Measurements from ENCODE around the gene RETREG2. TPM values are rescaled to one million over a fixed set of nuclear protein-coding genes. Genes with fewer than 3 reads are reported as not detected.

RETREG2 gene
- total and polyA plus RNA-seq, 2 of the 8 experiments (the other 6 are each of a cell fraction or from before 2014, with no cell fraction given): 51.3 to 67.4 TPM

DNA sequence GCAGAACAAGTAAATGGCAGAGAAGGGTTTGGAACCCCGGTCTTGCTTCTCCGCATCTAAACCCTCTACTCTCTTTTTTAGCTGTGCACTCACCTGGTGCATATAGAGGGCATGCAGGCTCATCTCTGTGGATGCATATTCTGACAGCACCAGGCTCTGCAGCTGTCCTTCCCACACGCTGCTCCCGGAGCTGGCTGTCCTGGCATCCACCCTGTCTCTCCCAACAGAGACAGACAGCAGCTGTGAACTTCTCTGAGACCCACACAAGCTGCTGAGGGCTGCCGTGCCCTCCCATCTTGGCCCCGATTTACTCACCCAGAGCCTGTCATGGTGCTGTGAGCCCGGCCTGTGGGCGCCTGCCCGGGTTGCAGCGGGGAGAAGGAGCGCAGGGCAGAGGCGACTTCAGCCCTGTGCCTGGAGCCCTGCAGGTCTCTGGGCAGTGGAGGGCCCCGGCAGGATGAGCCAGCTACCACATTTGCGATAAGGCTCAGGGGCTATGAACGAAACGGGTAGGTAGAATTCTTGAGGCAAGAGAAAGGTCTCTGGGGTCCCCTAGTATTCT lies 44.0 kb downstream of the RETREG2 start:
- H3K9me3 ChIP-seq (ENCODE audit: insufficient read depth in 2 of 2, low read depth in 1 of 2, low read length in 1 of 2): no peaks in the 10 kb centered on the region
- ChIA-PET CTCF (ENCODE audit: partially characterized antibody) (interaction anchor here (0.6 to 2.2 kb wide), 4 partner anchors 47 to 77 kb away, joined by 3 to 8 read pairs (median 4); no protein-coding TSS in a partner anchor), POLR2A (ENCODE audit: partially characterized antibody) (interaction anchor here (2.0 to 14.0 kb wide), 4 partner anchors 12 to 26 kb away, joined by 8 to 190 read pairs (median 56); partner anchors contain the start of genes GLB1L, STK16, TUBA4A and TUBA4B)
- H4K91ac ChIP-seq (replicated peaks; ENCODE audit: insufficient read length, low read length): no peak overlapping the region
- H3K27ac ChIP-seq (ENCODE audit: low read depth, low read length): no peak overlapping the region
- no peak overlapping the region for H2BK120ac ChIP-seq (replicated peaks; ENCODE audit: low read depth, low read length)
- peaks cover 0 to 9% (median 6%) of the 10 kb centered on the region in 4 experiments; a peak in 3 of 7 replicates for H3K4me1 ChIP-seq (replicated peaks in 1 of 4; ENCODE audit: control insufficient read depth in 3 of 4, insufficient read depth in 4 of 4, low read length in 3 of 4)
- no peaks in the 10 kb centered on the region; a peak in 2 of 7 replicates for H3K27me3 ChIP-seq (replicated peaks in 1 of 4; ENCODE audit: control insufficient read depth in 3 of 4, extremely low read depth in 1 of 4, insufficient read depth in 3 of 4, low read length in 3 of 4)
- H3K4me3 ChIP-seq (ENCODE audit: extremely low read depth in 1 of 4, insufficient read depth in 2 of 4, low read depth in 3 of 4, low read length in 4 of 4): no peak overlapping the region
- no peak overlapping the region for H3K9ac ChIP-seq (replicated peaks in 1 of 4; ENCODE audit: extremely low read depth in 1 of 4, low read depth in 3 of 4, low read length in 3 of 4)
- FAIRE-seq: no peak
- peaks cover 14% of the 10 kb centered on the region for H3K23me2 ChIP-seq (ENCODE audit: low read depth, low read length)
- no peak overlapping the region for H2AK5ac ChIP-seq (ENCODE audit: low read depth, low read length)
- H3K36me3 ChIP-seq (ENCODE audit: control insufficient read depth in 2 of 4, insufficient read depth in 4 of 4, low read length in 3 of 4): peaks cover 10 to 49% (median 35%) of the 10 kb centered on the region in 4 experiments; a peak in 6 of 8 replicates
- no peak overlapping the region for H3K4me2 ChIP-seq (ENCODE audit: insufficient read depth in 1 of 2, low read depth in 2 of 2, low read length in 2 of 2)
- no peak overlapping the region for H3K56ac ChIP-seq (replicated peaks; ENCODE audit: insufficient read length, low read depth, low read length)
- no peak overlapping the region for H2BK5ac ChIP-seq (ENCODE audit: low read depth, low read length)
- 95% methylated on average over 14 of the region's 16 CpGs; no CpG with 5 or more reads in 1 of the 2 experiments for WGBS, 2 experiments (ENCODE audit: extremely low coverage in 1 of 2, insufficient coverage in 1 of 2, insufficient read length in 1 of 2, insufficient replicate concordance in 2 of 2, low coverage in 1 of 2, low lambda C conversion rate in 2 of 2, missing lambda C conversion rate in 1 of 2)
- no peaks in the 10 kb centered on the region; the same call in 1 of the 2 replicates for H3K79me1 ChIP-seq (ENCODE audit: low read depth, low read length)
- no peak overlapping the region for H4K8ac ChIP-seq (ENCODE audit: extremely low read depth, insufficient read depth, low read length)
- H3K14ac ChIP-seq (ENCODE audit: insufficient read length): no peak overlapping the region
- H3K18ac ChIP-seq (ENCODE audit: extremely low read depth, low read length): no peak overlapping the region
- no peak overlapping the region for H2BK12ac ChIP-seq (ENCODE audit: low read depth, low read length)
- H2BK15ac ChIP-seq (ENCODE audit: low read length): no peak overlapping the region
- peaks cover 0 to 7% of the 10 kb centered on the region in 2 experiments for H4K20me1 ChIP-seq (replicated peaks in 1 of 2; ENCODE audit: control insufficient read depth in 1 of 2, insufficient read depth in 2 of 2, low read length in 2 of 2)
- no peak overlapping the region for H2BK20ac ChIP-seq (ENCODE audit: low read length)
- H3K79me2 ChIP-seq (ENCODE audit: control insufficient read depth in 1 of 2, insufficient read depth in 2 of 2, low read length in 2 of 2): no peaks in the 10 kb centered on the region
- H3K23ac ChIP-seq (ENCODE audit: insufficient read length): no peak overlapping the region
- no peak overlapping the region for H2AFZ ChIP-seq (ENCODE audit: low read length)
- no peak for TF ChIP-seq SP2 (IDR thresholded peaks at IDR 0.05; ENCODE audit: low read length)
- no peak for TF ChIP-seq POLR2AphosphoS5 (IDR thresholded peaks at IDR 0.05; ENCODE audit: low read depth, low read length)
- TF ChIP-seq POU5F1 (IDR thresholded peaks at IDR 0.05; ENCODE audit: low read depth, low read length): no peak
- TF ChIP-seq, protein P1, sequence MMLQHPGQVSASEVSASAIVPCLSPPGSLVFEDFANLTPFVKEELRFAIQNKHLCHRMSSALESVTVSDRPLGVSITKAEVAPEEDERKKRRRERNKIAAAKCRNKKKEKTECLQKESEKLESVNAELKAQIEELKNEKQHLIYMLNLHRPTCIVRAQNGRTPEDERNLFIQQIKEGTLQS (IDR thresholded peaks at IDR 0.05; ENCODE audit: insufficient read depth, low read depth, low read length): no peak
- TF ChIP-seq YY1 (IDR thresholded peaks at IDR 0.05; ENCODE audit: low read depth, low read length): no peak
- TF ChIP-seq CEBPB (IDR thresholded peaks at IDR 0.05; ENCODE audit: low read depth, low read length): no peak
- no peak for TF ChIP-seq ASH2L (IDR thresholded peaks at IDR 0.05; ENCODE audit: low read length)
- no peak for TF ChIP-seq CREB1 (IDR thresholded peaks at IDR 0.05)
- no peak for TF ChIP-seq KDM4A (IDR thresholded peaks at IDR 0.05; ENCODE audit: low read depth, low read length, severe bottlenecking)
- no peak for TF ChIP-seq TAF7 (optimal IDR thresholded peaks at IDR 0.05; ENCODE audit: borderline replicate concordance, low read depth, low read length)
- TF ChIP-seq HDAC2 (IDR thresholded peaks at IDR 0.05; ENCODE audit: borderline replicate concordance in 1 of 2, low read depth in 2 of 2, low read length in 2 of 2): no peak
- no peak for TF ChIP-seq GABPA (IDR thresholded peaks at IDR 0.05; ENCODE audit: borderline replicate concordance, insufficient read depth, low read length)
- TF ChIP-seq TAF1 (IDR thresholded peaks at IDR 0.05; ENCODE audit: low read depth, low read length): no peak
- DNase-seq (ENCODE audit: low read depth in 1 of 2, low spot score in 2 of 2): no peak
- H3K4ac ChIP-seq (replicated peaks; ENCODE audit: insufficient read length, low read depth, low read length): no peak overlapping the region
- no peak overlapping the region for H4K5ac ChIP-seq (ENCODE audit: insufficient read length, low read depth, low read length)

Data from H1 (cell line).